Measurements from ENCODE around the gene AK1.
"Not testable (repeated sequence)": the region's sequence is repeated elsewhere in the genome, so short reads cannot be mapped to it uniquely, and the experiment has no call there.

AK1 gene

GRCh38 chr9:127844821-127845359 lies 32.6 kb downstream of the AK1 start:
- TF ChIP-seq CTCF (conservative IDR thresholded peaks at IDR 0.05; ENCODE audit: control insufficient read depth, insufficient read depth, low read depth, low read length) = no peak
- H3K4me3 ChIP-seq (ENCODE audit: control insufficient read depth, low read depth, low read length) = no peak overlapping the region
- peak; percentile 32 for DNase-seq (ENCODE audit: low read depth)

GRCh38 chr9:127841087-127841835 lies 36.2 kb downstream of the AK1 start:
- TF ChIP-seq CTCF (conservative IDR thresholded peaks at IDR 0.05; ENCODE audit: control insufficient read depth, insufficient read depth, low read depth, low read length) = no peak
- DNase-seq (ENCODE audit: low read depth) = no peak
- no peak overlapping the region for H3K4me3 ChIP-seq (ENCODE audit: control insufficient read depth, low read depth, low read length)

- H3K4me3 ChIP-seq (ENCODE audit: control insufficient read depth, low read depth, low read length) = peak overlapping the region; percentile 2
- DNase-seq (ENCODE audit: low read depth) = peak; percentile 98
- no peak for TF ChIP-seq CTCF (conservative IDR thresholded peaks at IDR 0.05; ENCODE audit: control insufficient read depth, insufficient read depth, low read depth, low read length)
Measured at GRCh38 chr9:127838375-127839078, 38.9 kb downstream of the AK1 start.

- DNase-seq (ENCODE audit: low read depth) = peak; percentile 54
- H3K4me3 ChIP-seq (ENCODE audit: control insufficient read depth, low read depth, low read length) = no peak overlapping the region
- no peak for TF ChIP-seq CTCF (conservative IDR thresholded peaks at IDR 0.05; ENCODE audit: control insufficient read depth, insufficient read depth, low read depth, low read length)
Measured at GRCh38 chr9:127837346-127837745, 40.1 kb downstream of the AK1 start.

- not testable (repeated sequence) for H3K4me3 ChIP-seq (ENCODE audit: control insufficient read depth, low read depth, low read length); DNase-seq (ENCODE audit: low read depth)
Measured at GRCh38 chr9:127836561-127836960, 40.9 kb downstream of the AK1 start.

- TF ChIP-seq CTCF (conservative IDR thresholded peaks at IDR 0.05; ENCODE audit: control insufficient read depth, insufficient read depth, low read depth, low read length) = no peak
- DNase-seq (ENCODE audit: low read depth) = peak; percentile 53
- H3K4me3 ChIP-seq (ENCODE audit: control insufficient read depth, low read depth, low read length) = no peak overlapping the region
Measured at GRCh38 chr9:127835991-127836516, 41.4 kb downstream of the AK1 start.

GRCh38 chr9:127833555-127833954 lies 43.9 kb downstream of the AK1 start:
- no peak for TF ChIP-seq CTCF (conservative IDR thresholded peaks at IDR 0.05; ENCODE audit: control insufficient read depth, insufficient read depth, low read depth, low read length)
- H3K4me3 ChIP-seq (ENCODE audit: control insufficient read depth, low read depth, low read length) = no peak overlapping the region
- DNase-seq (ENCODE audit: low read depth) = peak; percentile 60
